Measurements from ENCODE around the gene NAGS.

NAGS gene

GRCh38 chr17:43988301-43988700 is 16.1 kb upstream of the NAGS start:
- no peak for ATAC-seq
- no peak for TF ChIP-seq ESRRG (CRISPR knock-in tag; IDR thresholded peaks at IDR 0.05)

- TF ChIP-seq ZNF70 (CRISPR knock-in tag; IDR thresholded peaks at IDR 0.05) (no peak), TOX (CRISPR knock-in tag; IDR thresholded peaks at IDR 0.05; ENCODE audit: borderline replicate concordance) (no peak), TSHZ2 (CRISPR knock-in tag; IDR thresholded peaks at IDR 0.05) (no peak), ZFP3 (CRISPR knock-in tag; IDR thresholded peaks at IDR 0.05) (no peak), ZFP30 (CRISPR knock-in tag; IDR thresholded peaks at IDR 0.05) (no peak), ISL1 (CRISPR knock-in tag; IDR thresholded peaks at IDR 0.05) (no peak), ZC3H10 (CRISPR knock-in tag; IDR thresholded peaks at IDR 0.05) (no peak), RARB (CRISPR knock-in tag; IDR thresholded peaks at IDR 0.05) (no peak), CSDC2 (CRISPR knock-in tag; IDR thresholded peaks at IDR 0.05) (no peak), GLIS3 (CRISPR knock-in tag; IDR thresholded peaks at IDR 0.05) (no peak), PPARA (CRISPR knock-in tag; IDR thresholded peaks at IDR 0.05; ENCODE audit: borderline replicate concordance) (no peak)
- TF ChIP-seq, protein P1, sequence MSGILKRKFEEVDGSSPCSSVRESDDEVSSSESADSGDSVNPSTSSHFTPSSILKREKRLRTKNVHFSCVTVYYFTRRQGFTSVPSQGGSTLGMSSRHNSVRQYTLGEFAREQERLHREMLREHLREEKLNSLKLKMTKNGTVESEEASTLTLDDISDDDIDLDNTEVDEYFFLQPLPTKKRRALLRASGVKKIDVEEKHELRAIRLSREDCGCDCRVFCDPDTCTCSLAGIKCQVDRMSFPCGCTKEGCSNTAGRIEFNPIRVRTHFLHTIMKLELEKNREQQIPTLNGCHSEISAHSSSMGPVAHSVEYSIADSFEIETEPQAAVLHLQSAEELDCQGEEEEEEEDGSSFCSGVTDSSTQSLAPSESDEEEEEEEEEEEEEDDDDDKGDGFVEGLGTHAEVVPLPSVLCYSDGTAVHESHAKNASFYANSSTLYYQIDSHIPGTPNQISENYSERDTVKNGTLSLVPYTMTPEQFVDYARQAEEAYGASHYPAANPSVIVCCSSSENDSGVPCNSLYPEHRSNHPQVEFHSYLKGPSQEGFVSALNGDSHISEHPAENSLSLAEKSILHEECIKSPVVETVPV (CRISPR knock-in tag; IDR thresholded peaks at IDR 0.05): no peak
- TF ChIP-seq, protein P2, sequence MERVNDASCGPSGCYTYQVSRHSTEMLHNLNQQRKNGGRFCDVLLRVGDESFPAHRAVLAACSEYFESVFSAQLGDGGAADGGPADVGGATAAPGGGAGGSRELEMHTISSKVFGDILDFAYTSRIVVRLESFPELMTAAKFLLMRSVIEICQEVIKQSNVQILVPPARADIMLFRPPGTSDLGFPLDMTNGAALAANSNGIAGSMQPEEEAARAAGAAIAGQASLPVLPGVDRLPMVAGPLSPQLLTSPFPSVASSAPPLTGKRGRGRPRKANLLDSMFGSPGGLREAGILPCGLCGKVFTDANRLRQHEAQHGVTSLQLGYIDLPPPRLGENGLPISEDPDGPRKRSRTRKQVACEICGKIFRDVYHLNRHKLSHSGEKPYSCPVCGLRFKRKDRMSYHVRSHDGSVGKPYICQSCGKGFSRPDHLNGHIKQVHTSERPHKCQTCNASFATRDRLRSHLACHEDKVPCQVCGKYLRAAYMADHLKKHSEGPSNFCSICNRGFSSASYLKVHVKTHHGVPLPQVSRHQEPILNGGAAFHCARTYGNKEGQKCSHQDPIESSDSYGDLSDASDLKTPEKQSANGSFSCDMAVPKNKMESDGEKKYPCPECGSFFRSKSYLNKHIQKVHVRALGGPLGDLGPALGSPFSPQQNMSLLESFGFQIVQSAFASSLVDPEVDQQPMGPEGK (CRISPR knock-in tag; IDR thresholded peaks at IDR 0.05; ENCODE audit: borderline replicate concordance): no peak
- ATAC-seq: no peak
Observed at GRCh38 chr17:43992641-43993040, 11.8 kb upstream of the NAGS start.

GRCh38 chr17:43994272-43995149 is 9.9 kb upstream of the NAGS start:
- TF ChIP-seq CSDC2 (CRISPR knock-in tag; IDR thresholded peaks at IDR 0.05) (no peak), OSR1 (CRISPR knock-in tag; IDR thresholded peaks at IDR 0.05) (no peak), ZFP30 (CRISPR knock-in tag; IDR thresholded peaks at IDR 0.05) (no peak), POU6F1 (CRISPR knock-in tag; IDR thresholded peaks at IDR 0.05; ENCODE audit: borderline replicate concordance, low read depth) (no peak), ESRRG (CRISPR knock-in tag; IDR thresholded peaks at IDR 0.05) (no peak)
- TF ChIP-seq, protein P3, sequence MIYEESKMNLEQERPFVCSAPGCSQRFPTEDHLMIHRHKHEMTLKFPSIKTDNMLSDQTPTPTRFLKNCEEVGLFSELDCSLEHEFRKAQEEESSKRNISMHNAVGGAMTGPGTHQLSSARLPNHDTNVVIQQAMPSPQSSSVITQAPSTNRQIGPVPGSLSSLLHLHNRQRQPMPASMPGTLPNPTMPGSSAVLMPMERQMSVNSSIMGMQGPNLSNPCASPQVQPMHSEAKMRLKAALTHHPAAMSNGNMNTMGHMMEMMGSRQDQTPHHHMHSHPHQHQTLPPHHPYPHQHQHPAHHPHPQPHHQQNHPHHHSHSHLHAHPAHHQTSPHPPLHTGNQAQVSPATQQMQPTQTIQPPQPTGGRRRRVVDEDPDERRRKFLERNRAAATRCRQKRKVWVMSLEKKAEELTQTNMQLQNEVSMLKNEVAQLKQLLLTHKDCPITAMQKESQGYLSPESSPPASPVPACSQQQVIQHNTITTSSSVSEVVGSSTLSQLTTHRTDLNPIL (CRISPR knock-in tag; IDR thresholded peaks at IDR 0.05; ENCODE audit: low read depth): no peak
- ATAC-seq: peak; percentile 92

- no peak for ATAC-seq
- no peak for TF ChIP-seq BACH2 (CRISPR knock-in tag; IDR thresholded peaks at IDR 0.05; ENCODE audit: borderline replicate concordance)
- no peak for TF ChIP-seq OSR1 (CRISPR knock-in tag; IDR thresholded peaks at IDR 0.05)
- TF ChIP-seq ZC3H10 (CRISPR knock-in tag; IDR thresholded peaks at IDR 0.05): no peak
- TF ChIP-seq TCF4 (CRISPR knock-in tag; IDR thresholded peaks at IDR 0.05; ENCODE audit: borderline replicate concordance): no peak
- TF ChIP-seq POU6F1 (CRISPR knock-in tag; IDR thresholded peaks at IDR 0.05; ENCODE audit: borderline replicate concordance, low read depth): no peak
- no peak for TF ChIP-seq PPARA (CRISPR knock-in tag; IDR thresholded peaks at IDR 0.05; ENCODE audit: borderline replicate concordance)
- no peak for TF ChIP-seq CSDC2 (CRISPR knock-in tag; IDR thresholded peaks at IDR 0.05)
- TF ChIP-seq, protein P3 (CRISPR knock-in tag; IDR thresholded peaks at IDR 0.05; ENCODE audit: low read depth): no peak
- TF ChIP-seq SNAI2 (CRISPR knock-in tag; IDR thresholded peaks at IDR 0.05): no peak
- TF ChIP-seq, protein P2 (CRISPR knock-in tag; IDR thresholded peaks at IDR 0.05; ENCODE audit: borderline replicate concordance): no peak
Observed at GRCh38 chr17:43995150-43995471, 9.3 kb upstream of the NAGS start.
